GM12878 (cell line): Measurements from ENCODE around the gene ACADVL. TPM values are rescaled to one million over a fixed set of nuclear protein-coding genes. Genes with fewer than 3 reads are reported as not detected.

Source experiments
- ATAC-seq: fragments of 200-7000 bp; cut with Tn5 transposase; 3 replicates; pipeline ENCODE4 v1.9.1; 2020; ENCODE audit warnings: mild to moderate bottlenecking, moderate library complexity
- BruUV-seq: library from RNA; stranded (reverse); fragments of 400-500 nt; replicated peaks from 2 replicates; lab custom pipeline; 2021; lab: Mats Ljungman, UMichigan
- CTCF ChIA-PET: fragments of 300-600 bp; sonication (Branson Sonifier 250); formaldehyde crosslinking; extraction: SDS; loops from one replicate; lab custom pipeline; 2021; ENCODE audit warnings: inconsistent platforms; lab: Yijun Ruan, JAX
- POLR2A ChIA-PET: fragments of 350-600 bp; formaldehyde crosslinking; extraction: SDS; loops from one replicate; lab custom pipeline; 2021; ENCODE audit warnings: inconsistent platforms; lab: Charles Lee
- RAD21 ChIA-PET: fragments of 300-600 bp; sonication (Branson Sonifier 250); formaldehyde crosslinking; loops from one replicate; lab custom pipeline; 2023; ENCODE audit warnings: antibody characterized with exemption; ENCODE audit not compliant: unreplicated experiment; lab: Charles Lee
- SMC1A ChIA-PET: fragments of 300-600 bp; sonication (Branson Sonifier 250); formaldehyde crosslinking; loops from one replicate; lab custom pipeline; 2023; ENCODE audit not compliant: unreplicated experiment, uncharacterized antibody; lab: Charles Lee
- DNase-seq: peaks from one replicate; pipeline ENCODE4 v3.0.0-alpha.2; 2011; ENCODE audit warnings: low read depth, low spot score
- FAIRE-seq: peaks from 3 replicates; lab custom pipeline; 2011; peaks lifted over from hg19 to GRCh38; lab: Jason Lieb, UNC
- H2AFZ ChIP-seq: 2 replicates; pipeline ENCODE4 v1.6.0; 2011; ENCODE audit warnings: low read depth, low read length, control low read depth; ENCODE audit not compliant: control insufficient read depth
- H3K27ac ChIP-seq: 2 replicates; pipeline ENCODE4 v1.5.1; 2011; ENCODE audit warnings: control low read depth; ENCODE audit not compliant: control insufficient read depth, insufficient read depth
- H3K27me3 ChIP-seq, 2 experiments: replicated peaks in 1 of 2; 2 replicates each; pipeline versions ENCODE4 v1.6.0 to v1.6.1; 2011; ENCODE audit warnings: low read length in 1 of 2; ENCODE audit not compliant: control insufficient read depth in 2 of 2, insufficient read depth in 2 of 2
- H3K36me3 ChIP-seq, 2 experiments: 2 replicates each; pipeline ENCODE4 v1.5.1; 2011; ENCODE audit warnings: low read length in 1 of 2; ENCODE audit not compliant: control insufficient read depth in 2 of 2, insufficient read depth in 2 of 2
- H3K4me1 ChIP-seq: 2 replicates; pipeline ENCODE4 v1.6.1; 2011; ENCODE audit warnings: mild to moderate bottlenecking, low read length, moderate library complexity, mixed read lengths; ENCODE audit not compliant: control insufficient read depth, insufficient read depth
- H3K4me2 ChIP-seq: 2 replicates; pipeline ENCODE4 v1.6.0; 2011; ENCODE audit warnings: control low read depth; ENCODE audit not compliant: control insufficient read depth, insufficient read depth
- H3K4me3 ChIP-seq: fragments of 200-600 bp; sonication (generic); 2 replicates; pipeline ENCODE4 v1.5.1; 2016
- H3K79me2 ChIP-seq: 2 replicates; pipeline ENCODE4 v1.6.0; 2011; ENCODE audit warnings: low read length; ENCODE audit not compliant: control insufficient read depth, insufficient read depth
- H3K9ac ChIP-seq: 2 replicates; pipeline ENCODE4 v1.8.0; 2011; ENCODE audit warnings: low read length, control low read depth, mixed read lengths; ENCODE audit not compliant: control insufficient read depth, insufficient read depth
- H3K9me3 ChIP-seq: replicated peaks from 3 replicates; pipeline ENCODE4 v1.5.1; 2011; ENCODE audit warnings: mild to moderate bottlenecking, low read length; ENCODE audit not compliant: control insufficient read depth, insufficient read depth
- H4K20me1 ChIP-seq: 2 replicates; pipeline ENCODE4 v1.6.0; 2011; ENCODE audit not compliant: control insufficient read depth, insufficient read depth
- ATF7 ChIP-seq: fragments of 450-650 bp; IDR thresholded peaks from 2 replicates; pipeline ENCODE4 v1.6.1; 2016; ENCODE audit warnings: low read depth, mild to moderate bottlenecking
- CHD1 ChIP-seq: IDR thresholded peaks from 2 replicates; pipeline ENCODE4 v1.6.1; 2012; ENCODE audit warnings: low read depth, low read length, improper control_type of control experiment
- FOXK2 ChIP-seq: fragments of 450-650 bp; IDR thresholded peaks from 2 replicates; pipeline ENCODE4 v1.6.1; 2017; ENCODE audit warnings: mild to moderate bottlenecking, moderate library complexity
- HCFC1 ChIP-seq: fragments of 150-350 bp; IDR thresholded peaks from 2 replicates; pipeline ENCODE4 v1.6.1; 2014; ENCODE audit warnings: low read length
- HDGF ChIP-seq: fragments of 450-650 bp; IDR thresholded peaks from 2 replicates; pipeline ENCODE4 v1.6.1; 2016; ENCODE audit warnings: antibody characterized with exemption
- IKZF2 ChIP-seq, 2 experiments: fragments of 450-650 bp; IDR thresholded peaks; 2 replicates each; pipeline ENCODE4 v1.6.1; 2017; ENCODE audit warnings: mild to moderate bottlenecking in 2 of 2, moderate library complexity in 2 of 2
- KAT2A ChIP-seq: conservative IDR thresholded peaks from 2 replicates; pipeline ENCODE4 v1.6.1; 2011; ENCODE audit warnings: low read depth, low read length; ENCODE audit not compliant: control insufficient read depth
- LARP7 ChIP-seq: fragments of 450-650 bp; IDR thresholded peaks from 2 replicates; pipeline ENCODE4 v1.6.1; 2017; ENCODE audit warnings: mild to moderate bottlenecking
- MEF2B ChIP-seq: fragments of 450-650 bp; IDR thresholded peaks from 2 replicates; pipeline ENCODE4 v1.6.1; 2018; ENCODE audit warnings: mild to moderate bottlenecking, moderate library complexity; ENCODE audit not compliant: partially characterized antibody, poor library complexity, severe bottlenecking
- NFYA ChIP-seq: IDR thresholded peaks from 2 replicates; pipeline ENCODE4 v1.6.1; 2011; ENCODE audit warnings: low read depth, mild to moderate bottlenecking, low read length, improper control_type of control experiment, borderline replicate concordance
- SMARCA5 ChIP-seq: fragments of 450-650 bp; IDR thresholded peaks from 2 replicates; pipeline ENCODE4 v1.6.1; 2017; ENCODE audit warnings: mild to moderate bottlenecking
- SP1 ChIP-seq: IDR thresholded peaks from one replicate; pipeline ENCODE4 v1.6.1; 2011; ENCODE audit warnings: low read depth, low read length
- STAT3 ChIP-seq: IDR thresholded peaks from 2 replicates; pipeline ENCODE4 v1.6.1; 2011; ENCODE audit warnings: low read depth, low read length, improper control_type of control experiment
- SUZ12 ChIP-seq: fragments of 200-600 bp; sonication (generic); IDR thresholded peaks from one replicate; pipeline ENCODE4 v1.6.1; 2018; ENCODE audit warnings: antibody characterized with exemption, mild to moderate bottlenecking; ENCODE audit not compliant: unreplicated experiment
- ZZZ3 ChIP-seq: IDR thresholded peaks from 2 replicates; pipeline ENCODE4 v1.6.1; 2011; ENCODE audit warnings: low read depth; ENCODE audit not compliant: control insufficient read depth, insufficient read length
- WGBS: methylation state at CpG from one replicate; pipeline ENCODE4 v1.1.6; 2016; ENCODE audit warnings: low lambda C conversion rate; ENCODE audit not compliant: insufficient replicate concordance, insufficient coverage; ENCODE audit errors: missing lambda C conversion rate; 5-methylcytosine and 5-hydroxymethylcytosine counted together
- in situ Hi-C: fragments of 300-500 bp; cut with MboI; formaldehyde crosslinking; loops from 9 replicates; pipeline ENCODE4 v1.14.3; 2018; ENCODE audit warnings: mixed read lengths
- intact Hi-C: fragments of 100-400 bp; cut with micrococcal nuclease; formaldehyde crosslinking; loops from one replicate; pipeline ENCODE4 v1.14.2; 2022; ENCODE audit not compliant: unreplicated experiment
- polyA plus RNA-seq, 11 experiments: library from polyadenylated mRNA; depleted of rRNA in 4 of 11; unstranded in 6 of 11; stranded (reverse) in 5 of 11; fragments of >200 nt; fragmentation: Nextera tagmentation in 4 of 11; fragmentation: Illumina TruSeq in 1 of 11; extraction: Ambion mirVana in 4 of 11; extraction: Trizol in 1 of 11; gene quantifications; 1 replicate in 1 of 11; 2 replicates in 10 of 11; pipeline versions ENCODE4 v1.2.1 to v1.2.3, GENCODE V29; 2011 to 2016; ENCODE audit warnings: inconsistent platforms in 2 of 11, missing spikeins in 2 of 11, low read depth in 1 of 11
- total RNA-seq, 4 experiments: library from RNA; depleted of rRNA in 3 of 4; stranded (reverse); fragments of >200 nt in 3 of 4; fragmentation: Illumina TruSeq in 1 of 4; extraction: Trizol in 1 of 4; gene quantifications; 2 replicates each; pipeline versions ENCODE4 v1.2.1 to v1.2.3, GENCODE V29; 2013 to 2021
- TF ChIP-seq, protein P1 (sequence below): fragments of 450-650 bp; IDR thresholded peaks from 2 replicates; pipeline ENCODE4 v1.6.1; 2016; ENCODE audit warnings: mild to moderate bottlenecking

ACADVL gene
- total and polyA plus RNA-seq, 10 of the 15 experiments (the other 5 are each of a cell fraction or from before 2014, with no cell fraction given): 25.4 to 232 (median 180) TPM

GRCh38 chr17:7218758-7219157 is 980 bp upstream of the ACADVL start:
- WGBS: 58% methylated on average over 6 of the region's 6 CpGs
- in situ Hi-C loops (no loop called here), intact Hi-C loops (no loop called here)
- ATAC-seq: no peak
- no peak overlapping the region for H3K9ac ChIP-seq
- ChIA-PET RAD21 (interaction anchor here (1.4 to 3.2 kb wide), 3 partner anchors 22 to 86 kb away, joined by 4 to 51 read pairs (median 44); partner anchors contain the start of genes GABARAP and PHF23), CTCF (interaction anchor here (2.6 to 5.1 kb wide), 3 partner anchors 14 to 173 kb away, joined by 17 to 60 read pairs (median 50); partner anchors contain the start of gene DVL2), POLR2A (interaction anchor here (1.0 to 5.9 kb wide), 6 partner anchors 15 to 119 kb away, joined by 3 to 60 read pairs (median 26); partner anchors contain the start of genes ACAP1, CTDNEP1, DVL2 and ELP5), SMC1A (interaction anchor here (0.7 to 4.8 kb wide), 2 partner anchors 16 to 23 kb away, joined by 3 to 34 read pairs; partner anchors contain the start of genes DVL2 and GABARAP)
- H3K4me3 ChIP-seq: no peak overlapping the region
- H3K36me3 ChIP-seq: peaks cover 8 to 11% of the 10 kb centered on the region in 2 experiments
- H3K27ac ChIP-seq: no peak overlapping the region
- TF ChIP-seq ATF7 (no peak), KAT2A (no peak), CHD1 (no peak), HCFC1 (no peak), LARP7 (no peak)
- H3K4me1 ChIP-seq: peaks cover 19% of the 10 kb centered on the region
- H2AFZ ChIP-seq: no peak overlapping the region
- FAIRE-seq: no peak
- H4K20me1 ChIP-seq: no peaks in the 10 kb centered on the region
- no peak for DNase-seq
- H3K4me2 ChIP-seq: no peak overlapping the region; the same call in 1 of the 2 replicates
- no TSS peak for BruUV-seq
- H3K79me2 ChIP-seq: peaks cover 14% of the 10 kb centered on the region
- no peaks in the 10 kb centered on the region for H3K9me3 ChIP-seq
- no peaks in the 10 kb centered on the region for H3K27me3 ChIP-seq

DNA sequence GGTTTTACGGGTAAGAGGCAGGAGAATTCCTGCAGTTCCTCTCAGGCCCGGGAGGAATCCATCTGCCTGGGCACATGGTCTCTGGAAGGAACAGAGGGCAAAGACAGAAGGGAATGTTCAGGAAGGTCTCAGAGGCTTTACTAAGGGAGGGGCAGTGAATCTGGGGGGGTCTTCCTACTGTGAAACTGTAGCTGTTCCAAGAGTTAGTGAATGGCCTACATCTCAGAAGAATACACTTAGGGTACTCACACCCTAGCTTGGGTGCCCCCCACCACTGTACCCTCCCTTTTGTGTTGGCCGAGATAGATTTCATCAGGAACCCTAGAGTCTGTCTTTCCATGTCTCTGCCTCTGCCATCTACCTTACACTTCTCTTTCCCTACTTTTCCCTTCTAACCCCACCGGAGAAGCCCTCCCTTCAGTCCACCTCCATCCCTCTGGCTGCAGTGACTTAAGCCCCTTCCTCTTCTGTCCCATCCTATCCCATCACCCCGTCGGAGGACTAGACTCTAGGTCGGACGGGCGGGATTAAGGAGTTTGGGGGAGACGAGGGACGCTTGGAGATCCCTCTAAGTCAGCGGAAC is 418 bp upstream of the ACADVL start:
- no peak for TF ChIP-seq ZZZ3
- TF ChIP-seq, protein P1, sequence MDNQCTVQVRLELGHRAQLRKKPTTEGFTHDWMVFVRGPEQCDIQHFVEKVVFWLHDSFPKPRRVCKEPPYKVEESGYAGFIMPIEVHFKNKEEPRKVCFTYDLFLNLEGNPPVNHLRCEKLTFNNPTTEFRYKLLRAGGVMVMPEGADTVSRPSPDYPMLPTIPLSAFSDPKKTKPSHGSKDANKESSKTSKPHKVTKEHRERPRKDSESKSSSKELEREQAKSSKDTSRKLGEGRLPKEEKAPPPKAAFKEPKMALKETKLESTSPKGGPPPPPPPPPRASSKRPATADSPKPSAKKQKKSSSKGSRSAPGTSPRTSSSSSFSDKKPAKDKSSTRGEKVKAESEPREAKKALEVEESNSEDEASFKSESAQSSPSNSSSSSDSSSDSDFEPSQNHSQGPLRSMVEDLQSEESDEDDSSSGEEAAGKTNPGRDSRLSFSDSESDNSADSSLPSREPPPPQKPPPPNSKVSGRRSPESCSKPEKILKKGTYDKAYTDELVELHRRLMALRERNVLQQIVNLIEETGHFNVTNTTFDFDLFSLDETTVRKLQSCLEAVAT: 0 out of 2 replicates have a peak, but pooled peaks have one; percentile 19
- TF ChIP-seq NFYA: no peak
- TF ChIP-seq STAT3: no peak
- TF ChIP-seq HDGF: peak; percentile 48; the same call in 1 of the 2 replicates
- TF ChIP-seq FOXK2: no peak
- TF ChIP-seq SUZ12: no peak
- no peak for TF ChIP-seq SMARCA5
- TF ChIP-seq IKZF2 (IDR thresholded peaks at IDR 0.05): peak in 1 of 2 experiments; percentile 33; a peak in 1 of 4 replicates
- TF ChIP-seq SP1: peak; percentile 6
- no peak for TF ChIP-seq MEF2B
- TF ChIP-seq, all 136 proteins: peak for 4
- DNase-seq (no peak), FAIRE-seq (no peak), ATAC-seq (no peak)
- ChIA-PET RAD21 (interaction anchor here (0.9 to 3.2 kb wide), 10 partner anchors 10 to 173 kb away, joined by 3 to 51 read pairs (median 4); partner anchors contain the start of genes CTDNEP1, ELP5, GABARAP and NEURL4), CTCF (interaction anchor here (2.1 to 5.1 kb wide), 8 partner anchors 13 to 173 kb away, joined by 4 to 70 read pairs (median 18); partner anchors contain the start of genes DVL2, GABARAP and PHF23), SMC1A (interaction anchor here (0.6 to 4.8 kb wide), 7 partner anchors 9 to 173 kb away, joined by 3 to 34 read pairs (median 4); partner anchors contain the start of genes DVL2 and GABARAP), POLR2A (interaction anchor here (0.6 to 5.9 kb wide), 7 partner anchors 14 to 334 kb away, joined by 3 to 60 read pairs (median 22); partner anchors contain the start of genes ACAP1, CTDNEP1, DVL2 and ELP5)
- in situ Hi-C loops (no loop called here), intact Hi-C loops (no loop called here)
- Histone ChIP-seq H2AFZ (peak overlapping the region; percentile 39), H3K36me3 (peaks cover 8 to 11% of the 10 kb centered on the region in 2 experiments), H3K27ac (peak overlapping the region; percentile 92), H3K9ac (peak overlapping the region; percentile 86), H3K9me3 (no peaks in the 10 kb centered on the region), H3K4me3 (peak overlapping the region; percentile 81), H3K4me1 (peaks cover 15% of the 10 kb centered on the region), H3K27me3 (no peaks in the 10 kb centered on the region), H3K4me2 (peak overlapping the region; percentile 97), H3K79me2 (peaks cover 14% of the 10 kb centered on the region), H4K20me1 (no peaks in the 10 kb centered on the region)
- BruUV-seq: no TSS peak
- 19% methylated on average over 12 of the region's 12 CpGs for WGBS
